ENCODE results near the gene TECPR2. TPM values are rescaled to one million over a fixed set of nuclear protein-coding genes. Genes with fewer than 3 reads are reported as not detected.
A peak's percentile ranks its signal among the peaks of the same experiment; 100 is the strongest.

The TECPR2 gene
- total and polyA plus RNA-seq, 2 of the 13 experiments (the other 11 are each of a cell fraction or from before 2014, with no cell fraction given): 3.5 to 5.7 TPM

- TF ChIP-seq ZBTB43 (CRISPR knock-in tag; conservative IDR thresholded peaks at IDR 0.05): no peak
- TF ChIP-seq RFXAP (CRISPR knock-in tag; IDR thresholded peaks at IDR 0.05; ENCODE audit: borderline replicate concordance): peak; percentile 57; the same call in 1 of the 2 replicates
- no peak for TF ChIP-seq ATM (IDR thresholded peaks at IDR 0.05; ENCODE audit: borderline replicate concordance)
- TF ChIP-seq MAX (IDR thresholded peaks at IDR 0.05): peak; percentile 47; the same call in 1 of the 2 replicates
- peak; percentile 60; the same call in 1 of the 2 replicates for TF ChIP-seq ZSCAN31 (CRISPR knock-in tag; IDR thresholded peaks at IDR 0.05; ENCODE audit: low read depth)
- no peak for TF ChIP-seq ZNF367 (CRISPR knock-in tag; IDR thresholded peaks at IDR 0.05; ENCODE audit: borderline replicate concordance)
- TF ChIP-seq HHEX (CRISPR knock-in tag; IDR thresholded peaks at IDR 0.05): no peak
- TF ChIP-seq ZMYM3 (CRISPR knock-in tag; IDR thresholded peaks at IDR 0.05): peak; percentile 30; the same call in 1 of the 2 replicates
- no peak for TF ChIP-seq ZNF30 (CRISPR knock-in tag; IDR thresholded peaks at IDR 0.05)
- no peak for TF ChIP-seq SP2 (CRISPR knock-in tag; IDR thresholded peaks at IDR 0.05)
- peak; percentile 54; the same call in 1 of the 2 replicates for TF ChIP-seq CBFB (CRISPR knock-in tag; IDR thresholded peaks at IDR 0.05)
- TF ChIP-seq GTF3A (CRISPR knock-in tag; conservative IDR thresholded peaks at IDR 0.05): no peak
- no peak for TF ChIP-seq GMEB2 (CRISPR knock-in tag; IDR thresholded peaks at IDR 0.05; ENCODE audit: low read depth)
- no peak for TF ChIP-seq GRHL1 (CRISPR knock-in tag; conservative IDR thresholded peaks at IDR 0.05)
- TF ChIP-seq SUZ12 (IDR thresholded peaks at IDR 0.05; ENCODE audit: low read depth, low read length): no peak
- no peak for TF ChIP-seq ZNF232 (CRISPR knock-in tag; IDR thresholded peaks at IDR 0.05; ENCODE audit: borderline replicate concordance)
- no peak for TF ChIP-seq ZNF276 (CRISPR knock-in tag; IDR thresholded peaks at IDR 0.05; ENCODE audit: low read depth)
- no peak for TF ChIP-seq MEF2D (CRISPR knock-in tag; IDR thresholded peaks at IDR 0.05)
- TF ChIP-seq FOXM1 (CRISPR knock-in tag; IDR thresholded peaks at IDR 0.05): no peak
- no peak for TF ChIP-seq FOXK2 (IDR thresholded peaks at IDR 0.05)
- TF ChIP-seq SMAD3 (CRISPR knock-in tag; IDR thresholded peaks at IDR 0.05): peak; percentile 54; the same call in 1 of the 2 replicates
- TF ChIP-seq KMT2A (CRISPR knock-in tag; IDR thresholded peaks at IDR 0.05): peak; percentile 70
- 0 out of 2 replicates have a peak, but pooled peaks have one; percentile 28 for TF ChIP-seq BCL6 (CRISPR knock-in tag; IDR thresholded peaks at IDR 0.05)
Observed at GRCh38 chr14:102319351-102320032, 43.2 kb upstream of the TECPR2 start, which contains the start of gene ZNF839 (continued).
